Mesothelial cell of epicardium (in vitro differentiated cells): Measurements from ENCODE around the gene TIE1. TPM values are rescaled to one million over a fixed set of nuclear protein-coding genes. Genes with fewer than 3 reads are reported as not detected.

Experiments
- DNase-seq, 2 experiments: peaks; one replicate each; pipeline ENCODE4 v3.0.0; 2021; ENCODE audit warnings: low spot score in 2 of 2; ENCODE audit not compliant: unreplicated experiment in 2 of 2
- H3K27ac Mint-ChIP-seq: 2 replicates; pipeline ENCODE4 v1.8.0; 2021; ENCODE audit warnings: mixed read lengths
- H3K27me3 Mint-ChIP-seq: 2 replicates; pipeline ENCODE4 v1.8.0; 2021; ENCODE audit warnings: low read depth, mixed read lengths
- H3K36me3 Mint-ChIP-seq: 2 replicates; pipeline ENCODE4 v1.8.0; 2021; ENCODE audit warnings: mixed read lengths
- H3K4me1 Mint-ChIP-seq: 2 replicates; pipeline ENCODE4 v1.8.0; 2021; ENCODE audit warnings: mixed read lengths
- H3K4me3 Mint-ChIP-seq: 2 replicates; pipeline ENCODE4 v1.8.0; 2021; ENCODE audit warnings: mild to moderate bottlenecking, moderate library complexity, mixed read lengths
- H3K9me3 Mint-ChIP-seq: 2 replicates; pipeline ENCODE4 v1.8.0; 2021; ENCODE audit warnings: mixed read lengths
- CTCF ChIP-seq: fragments of 200-600 bp; sonication (generic); IDR thresholded peaks from one replicate; pipeline ENCODE4 v1.5.0; 2021; ENCODE audit warnings: antibody characterized with exemption; ENCODE audit not compliant: unreplicated experiment
- total RNA-seq: library from RNA; stranded (reverse); gene quantifications from 3 replicates; pipeline ENCODE4 v1.2.1, GENCODE V29; 2021

TIE1 gene
- total RNA-seq, 1 donor from 2014 or later: 1.3 TPM

GRCh38 chr1:43298055-43298454 lies 2.7 kb upstream of the TIE1 start:
- no peak overlapping the region for H3K27ac Mint-ChIP-seq
- H3K4me1 Mint-ChIP-seq: peaks cover 15% of the 10 kb centered on the region
- no peaks in the 10 kb centered on the region for H3K9me3 Mint-ChIP-seq
- no peak for DNase-seq
- H3K27me3 Mint-ChIP-seq: no peaks in the 10 kb centered on the region
- no peak overlapping the region for H3K4me3 Mint-ChIP-seq
- TF ChIP-seq CTCF: no peak
- H3K36me3 Mint-ChIP-seq: no peaks in the 10 kb centered on the region

GRCh38 chr1:43299101-43299500 lies 1.7 kb upstream of the TIE1 start:
- no peak for TF ChIP-seq CTCF
- Mint-ChIP-seq H3K9me3 (no peaks in the 10 kb centered on the region), H3K36me3 (no peaks in the 10 kb centered on the region), H3K4me3 (no peak overlapping the region), H3K27me3 (no peaks in the 10 kb centered on the region), H3K27ac (no peak overlapping the region), H3K4me1 (peaks cover 16% of the 10 kb centered on the region)
- no peak for DNase-seq

DNA sequence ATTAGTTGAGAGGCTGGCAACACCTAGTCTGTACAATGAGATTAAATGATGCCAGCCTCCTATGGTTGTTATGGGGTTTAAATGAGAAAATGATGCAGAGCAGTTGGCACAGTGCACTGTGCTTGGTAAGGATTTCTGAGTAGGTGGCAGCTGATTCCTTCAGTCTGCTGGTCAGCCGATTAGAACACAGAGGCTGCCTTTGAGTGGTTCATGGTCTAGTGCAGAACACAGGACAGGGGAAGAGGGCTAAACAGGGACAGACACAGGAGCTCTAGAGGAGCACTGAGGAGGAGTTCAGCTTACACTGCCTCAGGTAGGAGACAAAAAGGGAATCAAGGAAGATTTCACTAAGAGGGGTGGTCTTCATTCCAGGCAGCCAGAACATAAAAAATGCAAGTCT lies 1.4 kb downstream of the TIE1 start:
- TF ChIP-seq CTCF: no peak
- Mint-ChIP-seq H3K4me3 (no peak overlapping the region), H3K27ac (no peak overlapping the region), H3K9me3 (no peaks in the 10 kb centered on the region), H3K36me3 (no peaks in the 10 kb centered on the region), H3K27me3 (no peaks in the 10 kb centered on the region), H3K4me1 (peaks cover 15% of the 10 kb centered on the region)
- DNase-seq: no peak

GRCh38 chr1:43302721-43303470 lies 2.1 kb downstream of the TIE1 start:
- Mint-ChIP-seq H3K4me3 (no peak overlapping the region), H3K27ac (no peak overlapping the region), H3K36me3 (no peaks in the 10 kb centered on the region), H3K27me3 (no peaks in the 10 kb centered on the region), H3K9me3 (no peaks in the 10 kb centered on the region), H3K4me1 (peaks cover 15% of the 10 kb centered on the region)
- no peak for TF ChIP-seq CTCF
- no peak for DNase-seq

- Mint-ChIP-seq H3K36me3 (no peaks in the 10 kb centered on the region), H3K27ac (no peak overlapping the region), H3K4me3 (no peak overlapping the region), H3K4me1 (peaks cover 15% of the 10 kb centered on the region), H3K27me3 (no peaks in the 10 kb centered on the region), H3K9me3 (no peaks in the 10 kb centered on the region)
- TF ChIP-seq CTCF: no peak
- DNase-seq: no peak
These were observed 2.9 kb downstream of the TIE1 start for GRCh38 chr1:43303471-43304313.
